ENCODE results near the gene CELF2.

CELF2 gene

DNA sequence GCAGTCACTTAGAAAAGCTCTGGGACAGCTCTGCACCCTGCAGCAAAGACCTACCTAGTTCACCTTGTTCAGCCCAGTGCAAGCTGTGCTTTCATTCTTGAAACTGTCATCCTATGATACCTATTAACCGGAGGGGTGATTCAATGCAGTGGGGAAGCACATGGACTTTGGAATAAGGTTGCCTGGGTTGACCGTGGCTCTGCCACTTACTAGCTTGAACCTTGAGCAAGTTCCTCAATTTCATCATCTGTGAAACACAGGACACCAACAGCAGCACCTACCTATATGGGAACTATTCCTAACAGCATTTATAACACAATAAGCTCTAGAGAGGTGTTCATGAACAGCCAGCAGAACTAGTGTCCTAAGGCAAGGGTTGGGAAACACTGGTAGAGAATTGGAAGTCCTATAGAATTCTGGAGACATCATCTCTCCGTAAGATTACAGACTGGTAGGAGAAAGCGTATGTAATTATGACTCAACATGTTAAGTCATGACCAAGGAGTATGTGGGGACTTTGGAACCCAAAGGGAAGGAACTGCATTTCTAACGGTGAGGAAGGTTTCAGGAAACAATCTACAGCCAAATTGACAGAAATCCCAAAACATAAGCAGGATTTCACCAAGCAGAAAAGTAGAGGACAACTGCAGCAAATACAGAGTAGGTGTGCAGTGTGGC, 323.8 kb downstream of the CELF2 start:
- no peak overlapping the region for H3K4me3 ChIP-seq (ENCODE audit: low read depth, low read length)
- no peaks in the 10 kb centered on the region for H3K4me1 ChIP-seq (ENCODE audit: control insufficient read depth, insufficient read depth, low read length)
- ChIA-PET CTCF (interaction anchor here (0.6 kb wide), 1 partner anchor 431 kb away, joined by 3 read pairs; no protein-coding TSS in a partner anchor), POLR2A (no interaction called here)
- H3K36me3 ChIP-seq (ENCODE audit: control insufficient read depth in 2 of 2, insufficient read depth in 1 of 2, low read length in 2 of 2) = no peaks in the 10 kb centered on the region
- H3K27ac ChIP-seq (ENCODE audit: extremely low read depth, low read depth, low read length) = no peak overlapping the region
- H3K9me3 ChIP-seq (ENCODE audit: control insufficient read depth, insufficient read depth, low read depth, low read length) = no peaks in the 10 kb centered on the region
- TF ChIP-seq ZNF629 (tag by site-specific recombination; IDR thresholded peaks at IDR 0.05) = no peak
- TF ChIP-seq ZNF157 (tag by site-specific recombination; IDR thresholded peaks at IDR 0.05) = no peak
- TF ChIP-seq ZNF792 (tag by site-specific recombination; IDR thresholded peaks at IDR 0.05) = no peak
- no peak for TF ChIP-seq ZNF2 (tag by site-specific recombination; IDR thresholded peaks at IDR 0.05)
- TF ChIP-seq, protein P1, sequence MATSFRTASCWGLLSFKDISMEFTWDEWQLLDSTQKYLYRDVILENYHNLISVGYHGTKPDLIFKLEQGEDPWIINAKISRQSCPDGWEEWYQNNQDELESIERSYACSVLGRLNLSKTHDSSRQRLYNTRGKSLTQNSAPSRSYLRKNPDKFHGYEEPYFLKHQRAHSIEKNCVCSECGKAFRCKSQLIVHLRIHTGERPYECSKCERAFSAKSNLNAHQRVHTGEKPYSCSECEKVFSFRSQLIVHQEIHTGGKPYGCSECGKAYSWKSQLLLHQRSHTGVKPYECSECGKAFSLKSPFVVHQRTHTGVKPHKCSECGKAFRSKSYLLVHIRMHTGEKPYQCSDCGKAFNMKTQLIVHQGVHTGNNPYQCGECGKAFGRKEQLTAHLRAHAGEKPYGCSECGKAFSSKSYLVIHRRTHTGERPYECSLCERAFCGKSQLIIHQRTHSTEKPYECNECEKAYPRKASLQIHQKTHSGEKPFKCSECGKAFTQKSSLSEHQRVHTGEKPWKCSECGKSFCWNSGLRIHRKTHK (tag by site-specific recombination; IDR thresholded peaks at IDR 0.05) = no peak
- no peak for TF ChIP-seq ZNF146 (tag by site-specific recombination; IDR thresholded peaks at IDR 0.05)
- TF ChIP-seq ZNF560 (tag by site-specific recombination; IDR thresholded peaks at IDR 0.05; ENCODE audit: borderline replicate concordance) = no peak
- TF ChIP-seq ZNF837 (tag by site-specific recombination; IDR thresholded peaks at IDR 0.05) = no peak
- TF ChIP-seq, protein P2, sequence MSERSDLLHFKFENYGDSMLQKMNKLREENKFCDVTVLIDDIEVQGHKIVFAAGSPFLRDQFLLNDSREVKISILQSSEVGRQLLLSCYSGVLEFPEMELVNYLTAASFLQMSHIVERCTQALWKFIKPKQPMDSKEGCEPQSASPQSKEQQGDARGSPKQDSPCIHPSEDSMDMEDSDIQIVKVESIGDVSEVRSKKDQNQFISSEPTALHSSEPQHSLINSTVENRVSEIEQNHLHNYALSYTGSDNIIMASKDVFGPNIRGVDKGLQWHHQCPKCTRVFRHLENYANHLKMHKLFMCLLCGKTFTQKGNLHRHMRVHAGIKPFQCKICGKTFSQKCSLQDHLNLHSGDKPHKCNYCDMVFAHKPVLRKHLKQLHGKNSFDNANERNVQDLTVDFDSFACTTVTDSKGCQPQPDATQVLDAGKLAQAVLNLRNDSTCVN (tag by site-specific recombination; optimal IDR thresholded peaks at IDR 0.05) = no peak
- TF ChIP-seq ZNF266 (tag by site-specific recombination; IDR thresholded peaks at IDR 0.05; ENCODE audit: low read depth) = no peak
- no peak for TF ChIP-seq ZNF704 (tag by site-specific recombination; IDR thresholded peaks at IDR 0.05)
- no peak for TF ChIP-seq ZNF404 (tag by site-specific recombination; IDR thresholded peaks at IDR 0.05)
- TF ChIP-seq ZBTB20 (tag by site-specific recombination; IDR thresholded peaks at IDR 0.05) = no peak
- TF ChIP-seq YY1 (tag by site-specific recombination; IDR thresholded peaks at IDR 0.05) = no peak
- TF ChIP-seq ZNF624 (tag by site-specific recombination; IDR thresholded peaks at IDR 0.05) = no peak
- no peak for TF ChIP-seq ZNF394 (tag by site-specific recombination; IDR thresholded peaks at IDR 0.05; ENCODE audit: borderline replicate concordance)
- no peak for TF ChIP-seq ZNF626 (tag by site-specific recombination; IDR thresholded peaks at IDR 0.05)

DNA sequence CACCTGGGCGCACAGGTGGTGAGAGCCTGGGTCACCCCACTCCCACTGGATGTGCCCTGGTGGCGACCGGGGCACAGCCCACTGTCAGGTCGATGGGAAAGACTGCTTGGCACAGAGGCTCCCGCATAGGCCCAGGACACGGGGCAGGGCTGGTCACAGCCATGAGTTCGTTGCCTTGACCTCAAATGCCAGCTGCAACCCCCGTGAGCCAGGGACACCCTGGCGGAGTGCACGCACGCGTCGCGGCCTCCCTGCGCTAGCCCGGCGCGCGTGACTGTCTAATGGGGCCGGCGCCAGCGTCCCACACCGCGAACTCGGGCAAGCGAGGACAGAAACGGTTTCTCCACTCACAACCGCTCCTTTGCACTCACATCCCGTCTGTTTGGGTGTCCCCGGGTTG, 326.4 kb downstream of the CELF2 start:
- ChIA-PET CTCF (interaction anchor here (0.6 to 1.1 kb wide), 2 partner anchors 62 to 351 kb away, joined by 3 read pairs; no protein-coding TSS in a partner anchor), POLR2A (no interaction called here)
- no peaks in the 10 kb centered on the region for H3K36me3 ChIP-seq (ENCODE audit: control insufficient read depth in 2 of 2, insufficient read depth in 1 of 2, low read length in 2 of 2)
- H3K4me1 ChIP-seq (ENCODE audit: control insufficient read depth, insufficient read depth, low read length) = no peaks in the 10 kb centered on the region
- H3K9me3 ChIP-seq (ENCODE audit: control insufficient read depth, insufficient read depth, low read depth, low read length) = no peaks in the 10 kb centered on the region
- H3K27ac ChIP-seq (ENCODE audit: extremely low read depth, low read depth, low read length) = no peak overlapping the region
- H3K4me3 ChIP-seq (ENCODE audit: low read depth, low read length) = no peak overlapping the region
- TF ChIP-seq ZNF214 (tag by site-specific recombination; IDR thresholded peaks at IDR 0.05; ENCODE audit: borderline replicate concordance) (no peak), REPIN1 (tag by site-specific recombination; IDR thresholded peaks at IDR 0.05; ENCODE audit: low read depth) (no peak), ZNF548 (tag by site-specific recombination; IDR thresholded peaks at IDR 0.05) (no peak), ZNF366 (tag by site-specific recombination; conservative IDR thresholded peaks at IDR 0.05) (no peak), ZXDB (tag by site-specific recombination; IDR thresholded peaks at IDR 0.05) (no peak), KLF7 (tag by site-specific recombination; IDR thresholded peaks at IDR 0.05; ENCODE audit: borderline replicate concordance) (no peak), ZNF433 (tag by site-specific recombination; IDR thresholded peaks at IDR 0.05; ENCODE audit: low read depth) (no peak), TCF7L2 (IDR thresholded peaks at IDR 0.05; ENCODE audit: borderline replicate concordance, low read depth, low read length) (no peak), HOXD13 (CRISPR knock-in tag; IDR thresholded peaks at IDR 0.05; ENCODE audit: borderline replicate concordance) (no peak), ZNF391 (tag by site-specific recombination; IDR thresholded peaks at IDR 0.05; ENCODE audit: borderline replicate concordance, low read depth) (no peak)
- TF ChIP-seq, protein P3, sequence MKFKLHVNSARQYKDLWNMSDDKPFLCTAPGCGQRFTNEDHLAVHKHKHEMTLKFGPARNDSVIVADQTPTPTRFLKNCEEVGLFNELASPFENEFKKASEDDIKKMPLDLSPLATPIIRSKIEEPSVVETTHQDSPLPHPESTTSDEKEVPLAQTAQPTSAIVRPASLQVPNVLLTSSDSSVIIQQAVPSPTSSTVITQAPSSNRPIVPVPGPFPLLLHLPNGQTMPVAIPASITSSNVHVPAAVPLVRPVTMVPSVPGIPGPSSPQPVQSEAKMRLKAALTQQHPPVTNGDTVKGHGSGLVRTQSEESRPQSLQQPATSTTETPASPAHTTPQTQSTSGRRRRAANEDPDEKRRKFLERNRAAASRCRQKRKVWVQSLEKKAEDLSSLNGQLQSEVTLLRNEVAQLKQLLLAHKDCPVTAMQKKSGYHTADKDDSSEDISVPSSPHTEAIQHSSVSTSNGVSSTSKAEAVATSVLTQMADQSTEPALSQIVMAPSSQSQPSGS (tag by site-specific recombination; IDR thresholded peaks at IDR 0.05; ENCODE audit: low read depth) = no peak
- TF ChIP-seq, protein P4, sequence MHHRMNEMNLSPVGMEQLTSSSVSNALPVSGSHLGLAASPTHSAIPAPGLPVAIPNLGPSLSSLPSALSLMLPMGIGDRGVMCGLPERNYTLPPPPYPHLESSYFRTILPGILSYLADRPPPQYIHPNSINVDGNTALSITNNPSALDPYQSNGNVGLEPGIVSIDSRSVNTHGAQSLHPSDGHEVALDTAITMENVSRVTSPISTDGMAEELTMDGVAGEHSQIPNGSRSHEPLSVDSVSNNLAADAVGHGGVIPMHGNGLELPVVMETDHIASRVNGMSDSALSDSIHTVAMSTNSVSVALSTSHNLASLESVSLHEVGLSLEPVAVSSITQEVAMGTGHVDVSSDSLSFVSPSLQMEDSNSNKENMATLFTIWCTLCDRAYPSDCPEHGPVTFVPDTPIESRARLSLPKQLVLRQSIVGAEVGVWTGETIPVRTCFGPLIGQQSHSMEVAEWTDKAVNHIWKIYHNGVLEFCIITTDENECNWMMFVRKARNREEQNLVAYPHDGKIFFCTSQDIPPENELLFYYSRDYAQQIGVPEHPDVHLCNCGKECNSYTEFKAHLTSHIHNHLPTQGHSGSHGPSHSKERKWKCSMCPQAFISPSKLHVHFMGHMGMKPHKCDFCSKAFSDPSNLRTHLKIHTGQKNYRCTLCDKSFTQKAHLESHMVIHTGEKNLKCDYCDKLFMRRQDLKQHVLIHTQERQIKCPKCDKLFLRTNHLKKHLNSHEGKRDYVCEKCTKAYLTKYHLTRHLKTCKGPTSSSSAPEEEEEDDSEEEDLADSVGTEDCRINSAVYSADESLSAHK (tag by site-specific recombination; IDR thresholded peaks at IDR 0.05) = no peak
